Astrocyte (in vitro differentiated cells and primary cell): ENCODE results near the gene TENT5C. TPM values are rescaled to one million over a fixed set of nuclear protein-coding genes. Genes with fewer than 3 reads are reported as not detected.

ENCODE experiments used
- DNase-seq: peaks from one replicate; pipeline ENCODE4 v3.0.0-alpha.2; 2010; ENCODE audit warnings: low read depth
- FAIRE-seq: peaks from 2 replicates; lab custom pipeline; 2011; peaks lifted over from hg19 to GRCh38; lab: Jason Lieb, UNC
- H2AFZ ChIP-seq: 2 replicates; pipeline ENCODE4 v1.6.0; 2012; ENCODE audit warnings: low read depth, low read length, inconsistent platforms
- H3K27ac ChIP-seq: 2 replicates; pipeline ENCODE4 v1.5.1; 2011; ENCODE audit warnings: low read depth, low read length, inconsistent platforms
- H3K27me3 ChIP-seq: 2 replicates; pipeline ENCODE4 v1.6.0; 2011; ENCODE audit warnings: low read length, inconsistent platforms; ENCODE audit not compliant: insufficient read depth
- H3K36me3 ChIP-seq: 2 replicates; pipeline ENCODE4 v1.5.1; 2011; ENCODE audit warnings: low read length, inconsistent platforms; ENCODE audit not compliant: insufficient read depth
- H3K4me1 ChIP-seq: 2 replicates; pipeline ENCODE4 v1.5.1; 2011; ENCODE audit warnings: low read length, inconsistent platforms; ENCODE audit not compliant: insufficient read depth
- H3K4me2 ChIP-seq: 2 replicates; pipeline ENCODE4 v1.6.0; 2012; ENCODE audit warnings: low read length, inconsistent platforms
- H3K4me3 ChIP-seq: 2 replicates; pipeline ENCODE4 v1.5.1; 2011; ENCODE audit warnings: low read depth, mild to moderate bottlenecking, low read length, inconsistent platforms; ENCODE audit not compliant: insufficient read depth
- H3K79me2 ChIP-seq: 2 replicates; pipeline ENCODE4 v1.6.0; 2012; ENCODE audit warnings: mild to moderate bottlenecking, low read length, inconsistent platforms; ENCODE audit not compliant: insufficient read depth
- H3K9ac ChIP-seq: 2 replicates; pipeline ENCODE4 v1.6.0; 2012; ENCODE audit warnings: mild to moderate bottlenecking, low read length, inconsistent platforms
- H3K9me3 ChIP-seq: 2 replicates; pipeline ENCODE4 v1.5.1; 2012; ENCODE audit warnings: low read depth, mild to moderate bottlenecking, low read length, inconsistent platforms; ENCODE audit not compliant: insufficient read depth
- H4K20me1 ChIP-seq: 2 replicates; pipeline ENCODE4 v1.6.0; 2012; ENCODE audit warnings: low read length, inconsistent platforms; ENCODE audit not compliant: insufficient read depth
- H3K27ac Mint-ChIP-seq: one replicate; pipeline ENCODE4 v1.8.0; 2021; ENCODE audit warnings: mild to moderate bottlenecking, mixed read lengths; ENCODE audit not compliant: unreplicated experiment
- H3K27me3 Mint-ChIP-seq: one replicate; pipeline ENCODE4 v1.8.0; 2021; ENCODE audit warnings: low read depth, mixed read lengths; ENCODE audit not compliant: unreplicated experiment
- H3K36me3 Mint-ChIP-seq: one replicate; pipeline ENCODE4 v1.8.0; 2021; ENCODE audit warnings: low read depth, mixed read lengths; ENCODE audit not compliant: unreplicated experiment
- H3K4me1 Mint-ChIP-seq: one replicate; pipeline ENCODE4 v1.8.0; 2021; ENCODE audit warnings: low read depth, mixed read lengths; ENCODE audit not compliant: unreplicated experiment
- H3K4me3 Mint-ChIP-seq: one replicate; pipeline ENCODE4 v1.8.0; 2021; ENCODE audit warnings: mild to moderate bottlenecking, moderate library complexity, mixed read lengths; ENCODE audit not compliant: unreplicated experiment
- H3K9me3 Mint-ChIP-seq: one replicate; pipeline ENCODE4 v1.8.0; 2021; ENCODE audit warnings: mild to moderate bottlenecking, mixed read lengths; ENCODE audit not compliant: unreplicated experiment
- CTCF ChIP-seq: IDR thresholded peaks from 2 replicates; pipeline ENCODE4 v1.5.1; 2011; ENCODE audit warnings: low read depth, mild to moderate bottlenecking, inconsistent platforms, low read length, moderate library complexity; ENCODE audit not compliant: insufficient read depth
- EZH2 ChIP-seq: IDR thresholded peaks from 2 replicates; pipeline ENCODE4 v1.6.1; 2012; ENCODE audit warnings: mild to moderate bottlenecking, low read length, inconsistent platforms; ENCODE audit not compliant: insufficient read depth
- total RNA-seq: library from RNA; stranded (reverse); gene quantifications from 2 replicates; pipeline ENCODE4 v1.2.1, GENCODE V29; 2021

Gene TENT5C
- total RNA-seq, 1 donor from 2014 or later = 0.77 TPM

DNA sequence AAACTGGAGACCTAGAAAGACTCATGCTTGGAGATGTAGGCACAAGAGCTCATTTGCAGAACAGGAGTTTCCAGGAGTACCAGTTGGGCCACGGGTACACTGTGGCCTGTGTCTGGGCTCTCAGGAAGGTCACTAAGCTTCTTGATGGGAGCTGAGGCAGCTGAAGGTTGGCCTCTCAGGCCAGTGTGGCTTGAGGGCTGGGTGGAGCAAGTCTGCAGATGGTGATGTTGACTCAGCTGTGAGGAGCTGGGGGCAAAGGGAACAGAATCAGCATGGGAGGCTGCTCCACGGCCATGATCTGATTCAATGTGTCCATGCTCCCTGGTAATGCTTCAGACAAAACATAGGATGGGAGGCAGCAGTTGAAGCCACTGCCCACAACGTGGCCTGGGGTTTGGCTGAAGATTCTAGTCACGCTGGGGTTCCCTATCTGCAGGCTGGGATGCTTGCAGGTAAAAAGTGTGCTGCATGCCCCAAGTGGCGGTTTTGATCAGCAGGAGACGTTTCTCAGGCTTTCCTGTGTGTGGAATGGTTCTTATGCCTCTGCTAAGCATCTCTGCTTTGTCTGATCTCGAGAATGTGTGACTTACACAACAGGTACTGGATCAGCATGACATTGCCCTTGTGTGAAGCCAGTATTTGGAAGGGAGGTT lies 15.4 kb upstream of the TENT5C start:
- no peak for DNase-seq
- H2AFZ ChIP-seq = no peak overlapping the region
- peaks cover 3% of the 10 kb centered on the region for H3K9me3 ChIP-seq
- TF ChIP-seq CTCF (no peak), EZH2 (no peak)
- no peak overlapping the region for H3K4me3 ChIP-seq
- H3K4me1 ChIP-seq = no peaks in the 10 kb centered on the region
- no peaks in the 10 kb centered on the region for H3K4me1 Mint-ChIP-seq
- H3K9ac ChIP-seq = no peak overlapping the region
- H3K36me3 ChIP-seq = no peaks in the 10 kb centered on the region
- peaks cover 2% of the 10 kb centered on the region for H3K36me3 Mint-ChIP-seq
- no peak overlapping the region for H3K4me2 ChIP-seq
- peaks cover 19% of the 10 kb centered on the region for H3K27me3 Mint-ChIP-seq
- no peaks in the 10 kb centered on the region for H3K27me3 ChIP-seq
- H3K79me2 ChIP-seq = no peaks in the 10 kb centered on the region
- no peak for FAIRE-seq
- H3K4me3 Mint-ChIP-seq = no peak overlapping the region
- H3K27ac ChIP-seq = no peak overlapping the region
- H3K27ac Mint-ChIP-seq = no peak overlapping the region
- H3K9me3 Mint-ChIP-seq = peaks cover 3% of the 10 kb centered on the region
- H4K20me1 ChIP-seq = no peaks in the 10 kb centered on the region

DNA sequence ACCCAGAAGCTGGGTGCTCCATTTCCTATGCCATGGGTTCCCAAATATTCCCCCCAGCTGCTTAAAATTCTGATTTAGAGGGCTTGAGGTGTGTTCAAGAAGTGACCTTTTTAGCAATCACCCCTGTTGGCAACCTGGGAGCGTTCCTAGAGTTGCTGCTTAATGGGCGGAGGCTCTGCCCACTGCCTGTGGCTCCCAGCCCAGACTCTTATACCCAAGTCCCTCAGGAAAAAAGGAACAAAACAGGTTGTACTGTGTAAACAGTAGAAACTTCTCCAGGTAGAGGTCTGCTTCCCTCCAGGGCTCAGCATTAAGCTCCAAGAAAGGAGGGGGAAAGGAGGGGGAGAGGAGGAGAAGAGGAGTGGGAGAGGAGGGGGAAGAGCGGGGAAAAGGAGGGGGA lies 14.6 kb upstream of the TENT5C start:
- no peak overlapping the region for H3K27ac Mint-ChIP-seq
- Histone ChIP-seq H3K36me3 (no peaks in the 10 kb centered on the region), H3K9me3 (peaks cover 3% of the 10 kb centered on the region), H3K4me3 (no peak overlapping the region), H3K9ac (no peak overlapping the region), H3K4me1 (no peaks in the 10 kb centered on the region), H3K27ac (no peak overlapping the region), H3K4me2 (no peak overlapping the region), H2AFZ (no peak overlapping the region), H3K79me2 (no peaks in the 10 kb centered on the region), H3K27me3 (no peaks in the 10 kb centered on the region), H4K20me1 (no peaks in the 10 kb centered on the region)
- no peaks in the 10 kb centered on the region for H3K4me1 Mint-ChIP-seq
- no peak for TF ChIP-seq CTCF
- no peak for TF ChIP-seq EZH2
- H3K4me3 Mint-ChIP-seq = no peak overlapping the region
- DNase-seq = no peak
- no peak for FAIRE-seq
- peaks cover 2% of the 10 kb centered on the region for H3K36me3 Mint-ChIP-seq
- peaks cover 3% of the 10 kb centered on the region for H3K9me3 Mint-ChIP-seq
- peaks cover 19% of the 10 kb centered on the region for H3K27me3 Mint-ChIP-seq

DNA sequence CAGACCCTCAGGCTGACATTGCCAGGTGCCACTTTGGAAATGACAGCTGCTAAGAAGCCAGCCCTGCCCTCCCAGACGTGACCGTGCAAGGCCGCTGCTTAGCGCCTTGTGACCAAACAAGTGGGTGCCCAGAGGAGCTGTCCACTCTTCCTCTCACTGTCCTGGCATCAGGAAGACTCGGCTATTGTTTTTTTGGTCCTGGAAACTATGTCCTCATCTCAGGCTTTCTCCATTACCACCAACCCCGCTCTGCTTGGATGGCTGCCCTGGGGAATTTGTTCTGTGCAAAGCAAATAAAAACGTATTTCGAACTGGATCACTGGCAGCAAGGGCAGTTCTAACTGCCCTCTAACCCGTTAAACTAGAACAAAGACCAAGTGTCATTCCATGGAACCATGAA lies 13.7 kb upstream of the TENT5C start:
- Histone ChIP-seq H4K20me1 (no peaks in the 10 kb centered on the region), H3K4me1 (no peaks in the 10 kb centered on the region), H3K36me3 (no peaks in the 10 kb centered on the region), H3K4me3 (no peak overlapping the region), H3K9me3 (peaks cover 3% of the 10 kb centered on the region), H3K27ac (no peak overlapping the region), H3K9ac (no peak overlapping the region), H2AFZ (no peak overlapping the region), H3K79me2 (no peaks in the 10 kb centered on the region), H3K4me2 (no peak overlapping the region), H3K27me3 (no peaks in the 10 kb centered on the region)
- peaks cover 3% of the 10 kb centered on the region for H3K9me3 Mint-ChIP-seq
- peaks cover 2% of the 10 kb centered on the region for H3K36me3 Mint-ChIP-seq
- H3K27me3 Mint-ChIP-seq = peaks cover 23% of the 10 kb centered on the region
- FAIRE-seq = no peak
- DNase-seq = no peak
- H3K4me3 Mint-ChIP-seq = no peak overlapping the region
- TF ChIP-seq EZH2 (no peak), CTCF (no peak)
- H3K27ac Mint-ChIP-seq = no peak overlapping the region
- H3K4me1 Mint-ChIP-seq = no peaks in the 10 kb centered on the region
